Tibial artery (tissue), 4 donors: ENCODE measurements around the gene PLCXD3.

ENCODE experiments used
- DNase-seq, 2 donors: peaks; one replicate each; pipeline ENCODE4 v3.0.0-alpha.2; 2019
- H3K27ac ChIP-seq, 2 donors: fragments of 200-600 bp; sonication (generic) in 1 of 2; 1 replicate in 1 of 2; 2 replicates in 1 of 2; pipeline ENCODE4 v1.5.1; 2018 to 2019; ENCODE audit warnings: mild to moderate bottlenecking in 1 of 2
- H3K27me3 ChIP-seq, 2 donors: fragments of 200-600 bp; sonication (generic) in 1 of 2; one replicate each; pipeline versions ENCODE4 v1.5.1 to v1.6.0; 2016 to 2019
- H3K36me3 ChIP-seq, 3 donors: fragments of 200-600 bp; sonication (generic) in 2 of 3; one replicate each; pipeline ENCODE4 v1.5.1; 2016 to 2019; ENCODE audit warnings: mild to moderate bottlenecking in 2 of 3
- H3K4me1 ChIP-seq, 4 donors: fragments of 200-600 bp; sonication (generic) in 2 of 4; 1 replicate in 3 of 4; 2 replicates in 1 of 4; pipeline ENCODE4 v1.5.1; 2016 to 2019
- H3K4me3 ChIP-seq, 2 donors: fragments of 200-600 bp; sonication (generic) in 1 of 2; 1 replicate in 1 of 2; 2 replicates in 1 of 2; pipeline ENCODE4 v1.5.1; 2018 to 2019; ENCODE audit warnings: mild to moderate bottlenecking in 2 of 2
- H3K9me3 ChIP-seq, 3 donors: fragments of 200-600 bp; sonication (generic) in 1 of 3; one replicate each; pipeline ENCODE4 v1.5.1; 2016 to 2019
- CTCF ChIP-seq, 2 experiments: fragments of 200-600 bp in 1 of 2; fragments of 450-650 bp in 1 of 2; IDR thresholded peaks; one replicate each; pipeline ENCODE4 v1.5.1; 2017 to 2019; ENCODE audit warnings: antibody characterized with exemption in 2 of 2, mild to moderate bottlenecking in 1 of 2, moderate library complexity in 1 of 2
- intact Hi-C: fragments of 100-400 bp; cut with DNase I; formaldehyde crosslinking; loops from one replicate; pipeline ENCODE4 v1.15.0; 2023; ENCODE audit warnings: low total_unique reads

Gene PLCXD3

GRCh38 chr5:41433552-41434181 lies 76.7 kb downstream of the PLCXD3 start:
- intact Hi-C loops: no loop called here
- H3K27ac ChIP-seq: no peak overlapping the region
- no peak overlapping the region for H3K4me3 ChIP-seq
- DNase-seq: no peak
- no peak for TF ChIP-seq CTCF (IDR thresholded peaks at IDR 0.05)
- no peaks in the 10 kb centered on the region for H3K4me1 ChIP-seq
- H3K36me3 ChIP-seq: no peaks in the 10 kb centered on the region
- H3K27me3 ChIP-seq: no peaks in the 10 kb centered on the region
- H3K9me3 ChIP-seq: no peaks in the 10 kb centered on the region

- Histone ChIP-seq H3K36me3 (no peaks in the 10 kb centered on the region), H3K27me3 (no peaks in the 10 kb centered on the region), H3K4me1 (no peaks in the 10 kb centered on the region), H3K4me3 (no peak overlapping the region), H3K9me3 (no peaks in the 10 kb centered on the region), H3K27ac (no peak overlapping the region)
- no peak for DNase-seq
- intact Hi-C loops: no loop called here
- no peak for TF ChIP-seq CTCF (IDR thresholded peaks at IDR 0.05)
Observed at GRCh38 chr5:41432481-41433253, 77.7 kb downstream of the PLCXD3 start.

- no peaks in the 10 kb centered on the region for H3K36me3 ChIP-seq
- no peaks in the 10 kb centered on the region for H3K9me3 ChIP-seq
- H3K4me3 ChIP-seq: no peak overlapping the region
- no peaks in the 10 kb centered on the region for H3K27me3 ChIP-seq
- no peak for TF ChIP-seq CTCF (IDR thresholded peaks at IDR 0.05)
- H3K4me1 ChIP-seq: no peaks in the 10 kb centered on the region
- no peak for DNase-seq
- intact Hi-C loops: no loop called here
- no peak overlapping the region for H3K27ac ChIP-seq
Observed at GRCh38 chr5:41427505-41427904, 82.9 kb downstream of the PLCXD3 start.

- Histone ChIP-seq H3K36me3 (no peaks in the 10 kb centered on the region), H3K4me3 (no peak overlapping the region), H3K27me3 (no peaks in the 10 kb centered on the region), H3K4me1 (no peaks in the 10 kb centered on the region), H3K27ac (no peak overlapping the region), H3K9me3 (no peaks in the 10 kb centered on the region)
- no peak for TF ChIP-seq CTCF (IDR thresholded peaks at IDR 0.05)
- DNase-seq: no peak
- intact Hi-C loops: no loop called here
Observed at GRCh38 chr5:41425736-41426135, 84.7 kb downstream of the PLCXD3 start.

GRCh38 chr5:41420492-41421067 lies 89.8 kb downstream of the PLCXD3 start:
- intact Hi-C loops: no loop called here
- no peaks in the 10 kb centered on the region for H3K9me3 ChIP-seq
- no peak for TF ChIP-seq CTCF (IDR thresholded peaks at IDR 0.05)

More at GRCh38 chr5:41420492-41421067, 89.8 kb downstream of the PLCXD3 start:
- Histone ChIP-seq H3K4me1 (no peaks in the 10 kb centered on the region), H3K36me3 (no peaks in the 10 kb centered on the region), H3K27me3 (no peaks in the 10 kb centered on the region), H3K27ac (no peak overlapping the region), H3K4me3 (no peak overlapping the region)
- no peak for DNase-seq
